M059J (cell line): Measurements from ENCODE around the gene KLF15. TPM values are rescaled to one million over a fixed set of nuclear protein-coding genes. Genes with fewer than 3 reads are reported as not detected.

Experiments used
- DNase-seq: peaks from one replicate; pipeline ENCODE4 v3.0.0-alpha.2; 2012; ENCODE audit warnings: low read depth
- total RNA-seq: library from RNA; depleted of rRNA; stranded (reverse); fragments of >200 nt; shearing (Covaris generic); gene quantifications from 2 replicates; pipeline ENCODE4 v1.2.3, GENCODE V29; 2014

KLF15 gene
- total RNA-seq, 1 experiment from 2014 or later = 0.10 TPM

- DNase-seq = no peak
These were observed 3.5 kb upstream of the KLF15 start for GRCh38 chr3:126360714-126361060.

GRCh38 chr3:126360046-126360713, 3.0 kb upstream of the KLF15 start:
- DNase-seq = no peak

GRCh38 chr3:126358816-126359181, 1.6 kb upstream of the KLF15 start:
- peak; percentile 11 for DNase-seq

GRCh38 chr3:126358038-126358815, 1.0 kb upstream of the KLF15 start:
- DNase-seq = no peak

GRCh38 chr3:126356373-126357264, 589 bp downstream of the KLF15 start:
- no peak for DNase-seq

- peak; percentile 47 for DNase-seq
These were observed 1.3 kb downstream of the KLF15 start for GRCh38 chr3:126355777-126356372.

- no peak for DNase-seq
These were observed 2.0 kb downstream of the KLF15 start for GRCh38 chr3:126355251-126355650.

GRCh38 chr3:126354776-126355175, 2.4 kb downstream of the KLF15 start:
- no peak for DNase-seq

GRCh38 chr3:126353694-126354321, 3.4 kb downstream of the KLF15 start:
- DNase-seq = no peak

- no peak for DNase-seq
These were observed 4.4 kb downstream of the KLF15 start for GRCh38 chr3:126352476-126353454.

GRCh38 chr3:126351771-126352475, 5.3 kb downstream of the KLF15 start:
- no peak for DNase-seq

- no peak for DNase-seq
These were observed 6.0 kb downstream of the KLF15 start for GRCh38 chr3:126351086-126351770.

GRCh38 chr3:126350502-126351085, 6.6 kb downstream of the KLF15 start:
- no peak for DNase-seq

GRCh38 chr3:126349611-126350501, 7.4 kb downstream of the KLF15 start:
- no peak for DNase-seq

- DNase-seq = no peak
These were observed 8.1 kb downstream of the KLF15 start for GRCh38 chr3:126349071-126349470.

GRCh38 chr3:126348308-126348920, 8.8 kb downstream of the KLF15 start:
- DNase-seq = peak; percentile 16

- no peak for DNase-seq
These were observed 9.6 kb downstream of the KLF15 start for GRCh38 chr3:126347543-126348161.
